ENCODE results near the gene AMIGO3.

AMIGO3 gene

GRCh38 chr3:49670940-49671290 lies 48.6 kb downstream of the AMIGO3 start:
- no peak for DNase-seq (ENCODE audit: low read depth in 4 of 4, low spot score in 1 of 4)

DNA sequence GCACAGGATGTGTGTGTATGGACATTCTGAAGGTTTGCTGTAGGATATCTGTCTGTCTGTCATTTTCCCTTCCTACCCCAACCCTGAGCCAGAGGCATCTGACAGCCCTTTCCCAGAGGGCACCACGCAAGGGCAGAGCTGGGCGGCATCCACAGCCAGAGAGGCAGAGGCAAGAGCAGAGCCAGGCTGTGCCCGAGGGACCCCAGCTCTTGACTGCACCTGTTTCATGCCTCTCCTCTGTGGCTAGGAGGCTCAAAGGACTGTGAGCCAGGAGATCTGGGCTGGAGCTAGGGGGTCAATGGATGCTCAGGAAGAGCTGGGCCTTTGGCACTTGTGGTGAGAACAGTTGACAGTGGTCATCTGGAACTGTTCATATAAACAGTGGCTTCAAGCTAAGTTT lies 50.1 kb downstream of the AMIGO3 start:
- DNase-seq (ENCODE audit: low read depth in 4 of 4, low spot score in 1 of 4), result no peak

DNA sequence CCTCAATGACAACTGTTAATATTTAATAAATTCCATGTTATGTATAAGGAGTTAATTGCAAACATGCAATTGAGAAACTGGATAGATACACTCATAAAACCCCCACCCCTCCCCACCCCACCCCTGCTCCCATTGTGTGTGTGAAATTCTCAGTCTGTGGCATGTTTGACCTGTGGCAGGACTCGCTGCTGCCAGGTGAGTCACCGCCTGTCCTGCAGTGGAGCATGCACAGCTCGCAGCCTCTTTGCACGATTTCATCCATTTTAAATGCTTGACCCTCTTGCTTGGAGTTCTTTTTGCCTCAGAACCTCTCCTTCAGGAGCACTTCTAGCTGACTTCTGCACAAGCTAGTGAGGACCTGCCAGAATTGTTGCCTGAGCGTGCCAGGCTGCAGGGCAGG lies 50.6 kb downstream of the AMIGO3 start:
- DNase-seq (ENCODE audit: low read depth in 4 of 4, low spot score in 1 of 4), result no peak

GRCh38 chr3:49668414-49668797 lies 51.1 kb downstream of the AMIGO3 start:
- DNase-seq (ENCODE audit: low read depth in 4 of 4, low spot score in 1 of 4), result no peak

GRCh38 chr3:49667701-49668413 lies 51.6 kb downstream of the AMIGO3 start:
- DNase-seq (ENCODE audit: low read depth in 4 of 4, low spot score in 1 of 4), result no peak
